ENCODE data around the gene COX6A2. TPM values are rescaled to one million over a fixed set of nuclear protein-coding genes. Genes with fewer than 3 reads are reported as not detected.

The COX6A2 gene
- total RNA-seq, 6 experiments from 2014 or later = not detected

DNA sequence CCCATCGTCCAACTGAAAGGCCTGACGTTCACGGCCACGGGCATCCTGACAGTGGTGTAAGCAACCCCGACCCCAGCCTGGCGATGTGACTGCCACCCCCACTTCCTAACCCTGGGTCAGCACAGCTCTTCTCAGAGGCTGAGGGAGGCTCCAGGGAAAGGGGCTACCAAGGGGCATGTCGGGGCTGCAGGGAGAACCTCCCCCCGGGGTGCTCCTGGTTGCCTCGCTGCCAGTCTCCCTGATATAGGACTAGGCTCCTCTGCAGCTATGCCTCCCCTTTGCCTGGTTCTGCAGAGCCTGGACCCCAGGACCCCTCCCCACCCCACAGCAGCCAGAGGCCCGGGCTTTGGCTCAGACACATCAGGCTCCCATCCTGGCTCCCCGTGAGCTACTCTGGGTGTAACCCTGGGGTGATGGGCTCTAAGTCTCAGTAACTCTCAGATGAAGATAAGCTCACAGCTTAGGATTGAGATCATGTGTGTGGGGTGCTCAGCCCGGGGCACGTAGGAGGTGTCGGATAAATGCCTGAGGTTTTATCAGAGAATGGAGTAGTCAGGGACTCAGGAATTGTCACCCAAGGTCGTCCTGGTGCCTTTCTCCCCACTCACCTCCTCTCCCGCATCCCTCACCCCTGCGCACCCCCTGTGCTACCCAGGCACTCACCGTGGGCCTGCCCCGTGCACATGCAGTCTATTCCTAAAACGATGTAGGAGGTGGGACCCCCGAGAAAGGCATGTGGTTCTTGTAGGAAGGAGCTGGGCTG, 24.4 kb downstream of the COX6A2 start:
- no peak overlapping the region for H3K27ac Mint-ChIP-seq
- peaks cover 12% of the 10 kb centered on the region for H3K27me3 Mint-ChIP-seq (ENCODE audit: insufficient read depth)
- peaks cover 15% of the 10 kb centered on the region for H3K36me3 Mint-ChIP-seq (ENCODE audit: low read depth)
- H3K4me1 Mint-ChIP-seq (ENCODE audit: low read depth) = peaks cover 28% of the 10 kb centered on the region
- peak overlapping the region; percentile 88 for H3K4me3 Mint-ChIP-seq
- DNase-seq = no peak
- TF ChIP-seq, protein P1, sequence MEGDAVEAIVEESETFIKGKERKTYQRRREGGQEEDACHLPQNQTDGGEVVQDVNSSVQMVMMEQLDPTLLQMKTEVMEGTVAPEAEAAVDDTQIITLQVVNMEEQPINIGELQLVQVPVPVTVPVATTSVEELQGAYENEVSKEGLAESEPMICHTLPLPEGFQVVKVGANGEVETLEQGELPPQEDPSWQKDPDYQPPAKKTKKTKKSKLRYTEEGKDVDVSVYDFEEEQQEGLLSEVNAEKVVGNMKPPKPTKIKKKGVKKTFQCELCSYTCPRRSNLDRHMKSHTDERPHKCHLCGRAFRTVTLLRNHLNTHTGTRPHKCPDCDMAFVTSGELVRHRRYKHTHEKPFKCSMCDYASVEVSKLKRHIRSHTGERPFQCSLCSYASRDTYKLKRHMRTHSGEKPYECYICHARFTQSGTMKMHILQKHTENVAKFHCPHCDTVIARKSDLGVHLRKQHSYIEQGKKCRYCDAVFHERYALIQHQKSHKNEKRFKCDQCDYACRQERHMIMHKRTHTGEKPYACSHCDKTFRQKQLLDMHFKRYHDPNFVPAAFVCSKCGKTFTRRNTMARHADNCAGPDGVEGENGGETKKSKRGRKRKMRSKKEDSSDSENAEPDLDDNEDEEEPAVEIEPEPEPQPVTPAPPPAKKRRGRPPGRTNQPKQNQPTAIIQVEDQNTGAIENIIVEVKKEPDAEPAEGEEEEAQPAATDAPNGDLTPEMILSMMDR (IDR thresholded peaks at IDR 0.05) = no peak
- H3K9me3 Mint-ChIP-seq = peaks cover 11% of the 10 kb centered on the region

DNA sequence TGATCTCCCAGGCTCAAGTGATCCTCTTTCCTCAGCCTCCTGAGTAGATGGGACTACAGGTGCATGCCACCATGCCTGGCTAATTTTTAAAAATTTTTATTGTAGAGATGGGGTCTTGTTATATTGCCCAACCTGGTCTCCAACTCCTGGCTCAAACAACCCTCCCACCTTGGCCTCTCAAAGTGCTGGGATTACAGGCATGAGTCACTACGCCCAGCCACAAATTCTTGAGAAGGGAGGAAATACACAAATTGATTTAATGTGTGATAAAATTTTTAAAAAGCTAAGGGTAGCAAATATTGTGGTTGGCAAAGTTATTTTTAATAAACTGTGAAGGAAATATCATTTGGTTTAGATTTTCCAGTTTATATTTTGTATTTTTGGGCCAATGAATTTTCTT, 25.5 kb downstream of the COX6A2 start:
- Mint-ChIP-seq H3K27ac (no peak overlapping the region), H3K9me3 (peaks cover 11% of the 10 kb centered on the region), H3K4me1 (ENCODE audit: low read depth) (peaks cover 23% of the 10 kb centered on the region), H3K4me3 (peak overlapping the region; percentile 49; the same call in 1 of the 2 replicates), H3K27me3 (ENCODE audit: insufficient read depth) (peaks cover 11% of the 10 kb centered on the region), H3K36me3 (ENCODE audit: low read depth) (peaks cover 17% of the 10 kb centered on the region)
- TF ChIP-seq, protein P1 (IDR thresholded peaks at IDR 0.05) = no peak
- peak; percentile 22 for DNase-seq

DNA sequence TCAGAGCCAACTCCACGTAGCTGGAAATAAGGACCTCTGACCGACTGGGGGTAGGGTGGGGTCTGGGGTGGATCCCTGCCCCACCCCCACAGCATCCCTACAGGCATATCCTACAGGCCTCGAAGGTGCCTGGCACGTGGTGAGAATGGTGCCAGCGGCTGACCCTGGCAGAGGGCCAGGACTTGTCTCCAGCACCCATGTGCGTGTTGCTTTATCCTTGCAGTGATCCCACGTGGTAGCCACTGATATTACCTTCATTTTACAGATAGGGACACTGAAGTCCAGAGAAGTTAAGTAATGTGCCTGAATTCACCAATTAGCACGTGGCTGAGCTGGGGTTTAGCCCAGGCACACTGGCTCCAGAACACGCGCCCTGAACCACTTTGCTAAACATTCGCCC, 26.7 kb downstream of the COX6A2 start:
- TF ChIP-seq, protein P1 (IDR thresholded peaks at IDR 0.05) = no peak
- peaks cover 11% of the 10 kb centered on the region for H3K9me3 Mint-ChIP-seq
- peaks cover 23% of the 10 kb centered on the region for H3K4me1 Mint-ChIP-seq (ENCODE audit: low read depth)
- no peak for DNase-seq
- H3K4me3 Mint-ChIP-seq = no peak overlapping the region
- peaks cover 17% of the 10 kb centered on the region for H3K36me3 Mint-ChIP-seq (ENCODE audit: low read depth)
- H3K27me3 Mint-ChIP-seq (ENCODE audit: insufficient read depth) = peaks cover 13% of the 10 kb centered on the region
- H3K27ac Mint-ChIP-seq = no peak overlapping the region

DNA sequence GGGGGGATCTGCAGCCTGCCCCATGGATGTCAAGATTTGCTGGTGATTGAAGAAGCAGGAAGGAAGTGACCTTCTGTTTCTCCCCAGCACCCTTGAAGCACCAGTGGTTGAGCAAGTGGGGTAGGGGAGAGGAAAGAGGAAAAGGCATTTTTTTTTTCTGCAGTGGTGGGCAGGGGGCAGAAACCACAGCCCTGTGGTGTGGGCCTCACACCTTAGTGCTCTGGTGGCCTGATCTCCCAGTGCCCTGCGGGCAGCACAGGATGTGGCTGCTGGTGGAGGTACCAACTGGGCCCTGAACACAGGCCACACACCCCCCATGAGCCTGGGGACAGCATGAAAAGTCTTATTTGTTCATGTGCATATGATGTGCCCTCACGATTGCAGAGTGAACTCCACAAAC, 28.0 kb downstream of the COX6A2 start:
- H3K27ac Mint-ChIP-seq = no peak overlapping the region
- peaks cover 13% of the 10 kb centered on the region for H3K27me3 Mint-ChIP-seq (ENCODE audit: insufficient read depth)
- H3K9me3 Mint-ChIP-seq = peaks cover 11% of the 10 kb centered on the region
- H3K4me3 Mint-ChIP-seq = no peak overlapping the region
- H3K36me3 Mint-ChIP-seq (ENCODE audit: low read depth) = peaks cover 17% of the 10 kb centered on the region
- no peak for DNase-seq
- H3K4me1 Mint-ChIP-seq (ENCODE audit: low read depth) = peaks cover 23% of the 10 kb centered on the region
- TF ChIP-seq, protein P1 (IDR thresholded peaks at IDR 0.05) = no peak

DNA sequence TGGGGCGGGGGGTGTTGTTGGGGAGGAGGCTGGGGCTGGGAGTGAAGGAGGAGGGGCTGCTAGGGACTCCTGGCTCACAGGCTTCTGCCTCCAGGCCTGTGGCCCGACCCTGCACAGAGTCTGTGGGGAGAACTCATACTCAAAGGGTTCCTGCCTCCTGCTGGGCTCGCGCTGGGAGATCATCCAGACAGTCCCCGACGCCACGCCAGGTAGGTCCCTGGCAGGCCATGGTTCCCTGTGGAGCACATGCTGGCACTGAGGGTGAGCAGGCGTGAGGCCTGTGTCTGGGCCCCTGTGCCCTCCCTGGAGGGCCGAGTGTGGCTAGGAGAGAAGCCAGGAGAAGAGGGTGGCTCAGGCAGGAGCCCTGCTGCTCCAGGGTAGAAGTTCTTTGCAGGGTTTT, 30.5 kb downstream of the COX6A2 start:
- Mint-ChIP-seq H3K9me3 (peaks cover 11% of the 10 kb centered on the region), H3K4me3 (no peak overlapping the region), H3K36me3 (ENCODE audit: low read depth) (peaks cover 17% of the 10 kb centered on the region), H3K27me3 (ENCODE audit: insufficient read depth) (peaks cover 20% of the 10 kb centered on the region), H3K27ac (no peak overlapping the region), H3K4me1 (ENCODE audit: low read depth) (peaks cover 4% of the 10 kb centered on the region)
- TF ChIP-seq, protein P1 (IDR thresholded peaks at IDR 0.05) = no peak
- DNase-seq = no peak
